ENCODE measurements around the gene RAB3IL1. TPM values are rescaled to one million over a fixed set of nuclear protein-coding genes. Genes with fewer than 3 reads are reported as not detected.
"Not testable (repeated sequence)": the region's sequence is repeated elsewhere in the genome, so short reads cannot be mapped to it uniquely, and the experiment has no call there.

Gene RAB3IL1
- total and polyA plus RNA-seq, 2 of the 13 experiments (the other 11 are each of a cell fraction or from before 2014, with no cell fraction given): 1.2 to 2.0 TPM

- TF ChIP-seq FOSL2 (CRISPR knock-in tag; IDR thresholded peaks at IDR 0.05): peak; percentile 30; the same call in 1 of the 2 replicates
Observed at GRCh38 chr11:61953632-61954031, 36.3 kb upstream of the RAB3IL1 start.

DNA sequence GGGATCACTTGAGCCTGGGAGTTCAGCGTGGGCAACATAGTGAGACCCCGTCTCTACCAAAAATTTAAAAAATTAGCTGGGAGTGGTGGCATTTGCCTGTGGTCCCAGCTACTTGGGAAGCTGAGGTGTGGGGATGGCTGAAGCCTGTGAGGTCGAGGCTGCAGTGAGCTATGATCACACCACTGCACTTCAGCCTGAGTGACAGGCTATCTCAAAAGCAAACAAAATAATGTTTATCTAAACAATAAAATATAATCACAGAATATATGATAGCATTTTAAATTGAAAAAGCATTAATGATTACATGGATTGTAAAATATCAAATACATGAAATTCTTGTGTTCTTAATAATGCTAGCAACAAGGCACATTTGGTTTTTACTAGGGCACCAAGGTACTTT, 35.5 kb upstream of the RAB3IL1 start:
- DNase-seq (ENCODE audit: low spot score) (no peak), ATAC-seq (no peak), FAIRE-seq (no peak)
- H3K27ac ChIP-seq (ENCODE audit: extremely low read length, insufficient read depth, low read length): no peak overlapping the region
- TF ChIP-seq, protein P1, sequence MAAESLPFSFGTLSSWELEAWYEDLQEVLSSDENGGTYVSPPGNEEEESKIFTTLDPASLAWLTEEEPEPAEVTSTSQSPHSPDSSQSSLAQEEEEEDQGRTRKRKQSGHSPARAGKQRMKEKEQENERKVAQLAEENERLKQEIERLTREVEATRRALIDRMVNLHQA (CRISPR knock-in tag; IDR thresholded peaks at IDR 0.05): no peak
- TF ChIP-seq SALL2 (CRISPR knock-in tag; IDR thresholded peaks at IDR 0.05) (no peak), TOPORS (CRISPR knock-in tag; IDR thresholded peaks at IDR 0.05) (no peak)
- TF ChIP-seq, protein P2, sequence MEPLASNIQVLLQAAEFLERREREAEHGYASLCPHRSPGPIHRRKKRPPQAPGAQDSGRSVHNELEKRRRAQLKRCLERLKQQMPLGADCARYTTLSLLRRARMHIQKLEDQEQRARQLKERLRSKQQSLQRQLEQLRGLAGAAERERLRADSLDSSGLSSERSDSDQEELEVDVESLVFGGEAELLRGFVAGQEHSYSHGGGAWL (CRISPR knock-in tag; IDR thresholded peaks at IDR 0.05): no peak
- H3K4me3 ChIP-seq (replicated peaks in 1 of 3; ENCODE audit: insufficient read depth in 1 of 3, low read depth in 2 of 3, low read length in 3 of 3): no peak overlapping the region
- H3K27me3 ChIP-seq (ENCODE audit: control insufficient read depth in 1 of 2, insufficient read depth in 2 of 2, low read length in 2 of 2): no peaks in the 10 kb centered on the region
- peaks cover 37% of the 10 kb centered on the region for H3K4me1 ChIP-seq (ENCODE audit: insufficient read depth, low read length)
- ChIA-PET POLR2A (interaction anchor here (1.8 to 10.3 kb wide), 4 partner anchors 9 to 30 kb away, joined by 4 to 138 read pairs (median 54); partner anchors contain the start of gene FTH1), CTCF (ENCODE audit: low intra/inter-chr PET ratio, low total read pairs) (no interaction called here)
- WGBS (ENCODE audit: low lambda C conversion rate): 20% methylated on average over 3 of the region's 3 CpGs
- intact Hi-C loops (cut with micrococcal nuclease; ENCODE audit: unreplicated experiment): no loop called here
- no peaks in the 10 kb centered on the region for H3K79me2 ChIP-seq (ENCODE audit: insufficient read depth, low read length)
- no peak overlapping the region for H2AFZ ChIP-seq (ENCODE audit: low read length)
- in situ Hi-C loops (cut with HindIII; ENCODE audit: extremely low pct_ligation_motif_present, low pct_unique_long_range_greater_than_20kb): no loop called here
- H4K20me1 ChIP-seq (ENCODE audit: insufficient read depth, low read length): no peaks in the 10 kb centered on the region
- BruUV-seq (replicated peaks): no TSS peak
- no peaks in the 10 kb centered on the region for H3K36me3 ChIP-seq (replicated peaks in 1 of 2; ENCODE audit: control insufficient read depth in 1 of 2, insufficient read depth in 2 of 2, low read length in 2 of 2)
- H3K4me2 ChIP-seq (ENCODE audit: low read depth, low read length): no peak overlapping the region
- H3K9me3 ChIP-seq (ENCODE audit: low read length): no peaks in the 10 kb centered on the region
- H3K9ac ChIP-seq (ENCODE audit: insufficient read depth, low read depth, low read length): no peak overlapping the region

More at GRCh38 chr11:61953632-61954031, 36.3 kb upstream of the RAB3IL1 start:
- ATAC-seq; H3K79me2 ChIP-seq (ENCODE audit: insufficient read depth, low read length); H2AFZ ChIP-seq (ENCODE audit: low read length); FAIRE-seq; DNase-seq (ENCODE audit: low spot score); in situ Hi-C loops (cut with HindIII; ENCODE audit: extremely low pct_ligation_motif_present, low pct_unique_long_range_greater_than_20kb); H3K27me3 ChIP-seq (ENCODE audit: control insufficient read depth in 1 of 2, insufficient read depth in 2 of 2, low read length in 2 of 2); H3K27ac ChIP-seq (ENCODE audit: extremely low read length, insufficient read depth, low read length); H3K4me2 ChIP-seq (ENCODE audit: low read depth, low read length); intact Hi-C loops (cut with micrococcal nuclease; ENCODE audit: unreplicated experiment); BruUV-seq (replicated peaks); H4K20me1 ChIP-seq (ENCODE audit: insufficient read depth, low read length); H3K4me3 ChIP-seq (replicated peaks in 1 of 3; ENCODE audit: insufficient read depth in 1 of 3, low read depth in 2 of 3, low read length in 3 of 3); H3K36me3 ChIP-seq (replicated peaks in 1 of 2; ENCODE audit: control insufficient read depth in 1 of 2, insufficient read depth in 2 of 2, low read length in 2 of 2); CTCF ChIA-PET (ENCODE audit: low intra/inter-chr PET ratio, low total read pairs); H3K9ac ChIP-seq (ENCODE audit: insufficient read depth, low read depth, low read length); H3K9me3 ChIP-seq (ENCODE audit: low read length): not testable (repeated sequence)
- peaks cover 33% of the 10 kb centered on the region for H3K4me1 ChIP-seq (ENCODE audit: insufficient read depth, low read length)
- POLR2A ChIA-PET: interaction anchor here (2.3 to 10.3 kb wide), 3 partner anchors 8 to 19 kb away, joined by 10 to 138 read pairs (median 99); partner anchors contain the start of gene FTH1
- WGBS (ENCODE audit: low lambda C conversion rate): 82% methylated on average over 5 of the region's 5 CpGs
